Thyroid gland (tissue), 4 donors: ENCODE measurements around the gene MRPL23.

Experiments used
- POLR2A ChIP-seq, 2 donors: fragments of 450-650 bp; IDR thresholded peaks; one replicate each; pipeline ENCODE4 v1.6.1; 2017; ENCODE audit warnings: antibody characterized with exemption in 2 of 2, mild to moderate bottlenecking in 2 of 2, moderate library complexity in 1 of 2
- TF ChIP-seq, protein P1 (sequence below), 6 experiments: fragments of 200-600 bp in 3 of 6; fragments of 450-650 bp in 3 of 6; sonication (generic) in 3 of 6; IDR thresholded peaks; one replicate each; pipeline ENCODE4 v1.5.1; 2016 to 2019; ENCODE audit warnings: antibody characterized with exemption in 6 of 6, mild to moderate bottlenecking in 2 of 6, inconsistent platforms in 1 of 6, moderate library complexity in 1 of 6

GRCh38 chr11:1913271-1914060, 33.7 kb upstream of the MRPL23 start:
- no peak for TF ChIP-seq POLR2A (IDR thresholded peaks at IDR 0.05)
- TF ChIP-seq, protein P1, sequence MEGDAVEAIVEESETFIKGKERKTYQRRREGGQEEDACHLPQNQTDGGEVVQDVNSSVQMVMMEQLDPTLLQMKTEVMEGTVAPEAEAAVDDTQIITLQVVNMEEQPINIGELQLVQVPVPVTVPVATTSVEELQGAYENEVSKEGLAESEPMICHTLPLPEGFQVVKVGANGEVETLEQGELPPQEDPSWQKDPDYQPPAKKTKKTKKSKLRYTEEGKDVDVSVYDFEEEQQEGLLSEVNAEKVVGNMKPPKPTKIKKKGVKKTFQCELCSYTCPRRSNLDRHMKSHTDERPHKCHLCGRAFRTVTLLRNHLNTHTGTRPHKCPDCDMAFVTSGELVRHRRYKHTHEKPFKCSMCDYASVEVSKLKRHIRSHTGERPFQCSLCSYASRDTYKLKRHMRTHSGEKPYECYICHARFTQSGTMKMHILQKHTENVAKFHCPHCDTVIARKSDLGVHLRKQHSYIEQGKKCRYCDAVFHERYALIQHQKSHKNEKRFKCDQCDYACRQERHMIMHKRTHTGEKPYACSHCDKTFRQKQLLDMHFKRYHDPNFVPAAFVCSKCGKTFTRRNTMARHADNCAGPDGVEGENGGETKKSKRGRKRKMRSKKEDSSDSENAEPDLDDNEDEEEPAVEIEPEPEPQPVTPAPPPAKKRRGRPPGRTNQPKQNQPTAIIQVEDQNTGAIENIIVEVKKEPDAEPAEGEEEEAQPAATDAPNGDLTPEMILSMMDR (IDR thresholded peaks at IDR 0.05): no peak
